ENCODE results near the gene MPHOSPH6.

MPHOSPH6 gene

GRCh38 chr16:82108774-82109173 lies 61.2 kb downstream of the MPHOSPH6 start:
- no peak for TF ChIP-seq CTCF (IDR thresholded peaks at IDR 0.05; ENCODE audit: insufficient read depth, low read depth, low read length, missing control alignments)
- no peak for DNase-seq (ENCODE audit: low read depth)
- no peak overlapping the region for H3K4me3 ChIP-seq (ENCODE audit: low read depth, low read length)

- no peak for DNase-seq (ENCODE audit: low read depth)
- H3K4me3 ChIP-seq (ENCODE audit: low read depth, low read length), result no peak overlapping the region
- TF ChIP-seq CTCF (IDR thresholded peaks at IDR 0.05; ENCODE audit: insufficient read depth, low read depth, low read length, missing control alignments), result no peak
These were observed 61.9 kb downstream of the MPHOSPH6 start for GRCh38 chr16:82108100-82108499.

GRCh38 chr16:82105107-82105506 lies 64.9 kb downstream of the MPHOSPH6 start:
- DNase-seq (ENCODE audit: low read depth), result no peak
- no peak for TF ChIP-seq CTCF (IDR thresholded peaks at IDR 0.05; ENCODE audit: insufficient read depth, low read depth, low read length, missing control alignments)
- no peak overlapping the region for H3K4me3 ChIP-seq (ENCODE audit: low read depth, low read length)
